Type B pancreatic cell (in vitro differentiated cells): Measurements from ENCODE around the gene OSER1. TPM values are rescaled to one million over a fixed set of nuclear protein-coding genes. Genes with fewer than 3 reads are reported as not detected.
A peak's percentile ranks its signal among the peaks of the same experiment; 100 is the strongest.

Experiments used
- DNase-seq: peaks from one replicate; pipeline ENCODE4 v3.0.0; 2021; ENCODE audit warnings: mixed read lengths; ENCODE audit not compliant: unreplicated experiment; ENCODE audit errors: extremely low spot score
- H3K27ac Mint-ChIP-seq: 2 replicates; pipeline ENCODE4 v1.8.0; 2021; ENCODE audit warnings: mild to moderate bottlenecking, mixed read lengths
- H3K27me3 Mint-ChIP-seq: 2 replicates; pipeline ENCODE4 v1.8.0; 2021; ENCODE audit warnings: mixed read lengths
- H3K36me3 Mint-ChIP-seq: 2 replicates; pipeline ENCODE4 v1.8.0; 2021; ENCODE audit warnings: mixed read lengths
- H3K4me1 Mint-ChIP-seq: one replicate; pipeline ENCODE4 v1.8.0; 2021; ENCODE audit warnings: mixed read lengths; ENCODE audit not compliant: unreplicated experiment
- H3K4me3 Mint-ChIP-seq: 2 replicates; pipeline ENCODE4 v1.8.0; 2021; ENCODE audit warnings: mild to moderate bottlenecking, mixed read lengths
- H3K9me3 Mint-ChIP-seq: 2 replicates; pipeline ENCODE4 v1.8.0; 2021; ENCODE audit warnings: mixed read lengths
- CTCF ChIP-seq: fragments of 200-600 bp; sonication (generic); conservative IDR thresholded peaks from 2 replicates; pipeline ENCODE4 v1.5.0; 2021; ENCODE audit warnings: antibody characterized with exemption, mild to moderate bottlenecking
- long read RNA-seq: library from polyadenylated mRNA; unstranded; transcript quantifications from one replicate; pipeline ENCODE4 v2.0.0, GENCODE V29; 2020
- total RNA-seq: library from RNA; stranded (reverse); gene quantifications from 2 replicates; pipeline ENCODE4 v1.2.1, GENCODE V29; 2021; ENCODE audit warnings: low replicate concordance

Gene OSER1
- 31.1 and 38.4 TPM in 2 replicates for total RNA-seq
- long read RNA-seq, transcript OSER1-201 (4 exons, 1,572 nt): major isoform, 187 of 209 reads
- long read RNA-seq, partial matches to known transcripts: 8 of 209 reads
- long read RNA-seq, other reads (novel, unspliced or antisense): 14 of 209 reads

- peak; percentile 9 for TF ChIP-seq CTCF
- Mint-ChIP-seq H3K4me3 (peak within 1 kb of the TSS; percentile 96), H3K27ac (peak within 1 kb of the TSS; percentile 99), H3K27me3 (no peaks in the 10 kb centered on the region), H3K9me3 (no peaks in the 10 kb centered on the region), H3K4me1 (peaks cover 47% of the 10 kb centered on the region), H3K36me3 (peaks cover 6% of the 10 kb centered on the region)
- DNase-seq: peak; percentile 99
Measured at GRCh38 chr20:44210406-44211176, at the start of gene OSER1. OSER1 (minus strand) TSS chr20:44210771; CDS start chr20:44206957, 3,814 bp downstream.

GRCh38 chr20:44258226-44258890 is 47.8 kb upstream of the OSER1 start:
- TF ChIP-seq CTCF: no peak
- H3K27ac Mint-ChIP-seq: no peak overlapping the region
- H3K4me1 Mint-ChIP-seq: no peaks in the 10 kb centered on the region
- H3K9me3 Mint-ChIP-seq: no peaks in the 10 kb centered on the region
- H3K36me3 Mint-ChIP-seq: no peaks in the 10 kb centered on the region
- peaks cover 13% of the 10 kb centered on the region for H3K27me3 Mint-ChIP-seq
- no peak for DNase-seq
- no peak overlapping the region for H3K4me3 Mint-ChIP-seq

- H3K9me3 Mint-ChIP-seq: no peaks in the 10 kb centered on the region
- peaks cover 12% of the 10 kb centered on the region for H3K27me3 Mint-ChIP-seq
- no peaks in the 10 kb centered on the region for H3K36me3 Mint-ChIP-seq
- no peak overlapping the region for H3K27ac Mint-ChIP-seq
- no peak for TF ChIP-seq CTCF
- no peaks in the 10 kb centered on the region for H3K4me1 Mint-ChIP-seq
- no peak for DNase-seq
- no peak overlapping the region for H3K4me3 Mint-ChIP-seq
Measured at GRCh38 chr20:44256961-44257360, 46.4 kb upstream of the OSER1 start.

GRCh38 chr20:44255942-44256341 is 45.4 kb upstream of the OSER1 start:
- Mint-ChIP-seq H3K27ac (no peak overlapping the region), H3K4me3 (no peak overlapping the region), H3K4me1 (no peaks in the 10 kb centered on the region), H3K9me3 (no peaks in the 10 kb centered on the region), H3K27me3 (peaks cover 6% of the 10 kb centered on the region), H3K36me3 (no peaks in the 10 kb centered on the region)
- no peak for DNase-seq
- TF ChIP-seq CTCF: no peak

- no peaks in the 10 kb centered on the region for H3K36me3 Mint-ChIP-seq
- TF ChIP-seq CTCF: no peak
- H3K27ac Mint-ChIP-seq: no peak overlapping the region
- H3K4me3 Mint-ChIP-seq: no peak overlapping the region
- H3K27me3 Mint-ChIP-seq: peaks cover 4% of the 10 kb centered on the region
- H3K4me1 Mint-ChIP-seq: no peaks in the 10 kb centered on the region
- no peak for DNase-seq
- H3K9me3 Mint-ChIP-seq: no peaks in the 10 kb centered on the region
Measured at GRCh38 chr20:44254073-44254472, 43.5 kb upstream of the OSER1 start.
